ENCODE measurements around the gene TERT.

DNA sequence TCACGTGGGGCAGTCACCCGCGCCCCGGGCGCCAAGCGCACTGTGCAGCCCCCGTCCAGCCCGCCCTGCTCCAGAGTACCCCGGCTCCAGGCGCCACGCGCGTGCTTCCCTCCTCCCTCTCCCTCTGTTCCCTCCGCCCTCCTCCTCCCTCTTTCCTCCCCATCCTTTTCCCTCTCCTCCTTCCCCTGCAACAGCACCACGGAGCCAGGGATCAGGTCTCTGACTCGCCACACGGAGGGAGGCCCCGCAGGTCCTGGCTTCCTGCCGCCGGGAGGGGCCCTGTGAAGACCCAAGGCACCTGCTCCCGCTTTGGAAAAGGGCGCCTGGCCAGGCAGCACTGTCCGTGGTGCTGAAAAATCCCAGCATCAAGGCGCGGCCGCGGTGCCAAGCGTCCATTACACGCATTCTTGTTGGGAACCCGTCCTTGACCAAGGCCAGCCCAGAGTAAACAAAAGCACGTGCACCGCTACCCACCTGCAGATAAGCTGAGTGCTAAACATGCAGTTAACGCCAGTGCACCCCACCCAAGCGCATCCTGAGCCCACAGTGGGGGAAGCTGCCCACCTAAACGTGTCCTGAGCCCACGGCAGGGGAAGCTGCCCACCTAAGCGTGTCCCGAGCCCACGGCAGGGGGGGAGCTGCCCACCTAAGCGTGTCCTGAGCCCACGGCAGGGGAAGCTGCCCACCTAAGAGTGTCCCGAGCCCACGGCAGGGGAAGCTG is 48.0 kb downstream of the TERT start:
- TF ChIP-seq, protein P1, sequence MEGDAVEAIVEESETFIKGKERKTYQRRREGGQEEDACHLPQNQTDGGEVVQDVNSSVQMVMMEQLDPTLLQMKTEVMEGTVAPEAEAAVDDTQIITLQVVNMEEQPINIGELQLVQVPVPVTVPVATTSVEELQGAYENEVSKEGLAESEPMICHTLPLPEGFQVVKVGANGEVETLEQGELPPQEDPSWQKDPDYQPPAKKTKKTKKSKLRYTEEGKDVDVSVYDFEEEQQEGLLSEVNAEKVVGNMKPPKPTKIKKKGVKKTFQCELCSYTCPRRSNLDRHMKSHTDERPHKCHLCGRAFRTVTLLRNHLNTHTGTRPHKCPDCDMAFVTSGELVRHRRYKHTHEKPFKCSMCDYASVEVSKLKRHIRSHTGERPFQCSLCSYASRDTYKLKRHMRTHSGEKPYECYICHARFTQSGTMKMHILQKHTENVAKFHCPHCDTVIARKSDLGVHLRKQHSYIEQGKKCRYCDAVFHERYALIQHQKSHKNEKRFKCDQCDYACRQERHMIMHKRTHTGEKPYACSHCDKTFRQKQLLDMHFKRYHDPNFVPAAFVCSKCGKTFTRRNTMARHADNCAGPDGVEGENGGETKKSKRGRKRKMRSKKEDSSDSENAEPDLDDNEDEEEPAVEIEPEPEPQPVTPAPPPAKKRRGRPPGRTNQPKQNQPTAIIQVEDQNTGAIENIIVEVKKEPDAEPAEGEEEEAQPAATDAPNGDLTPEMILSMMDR (conservative IDR thresholded peaks at IDR 0.05; ENCODE audit: low read depth, low read length) = no peak
- no peak for TF ChIP-seq EZH2 (IDR thresholded peaks at IDR 0.05; ENCODE audit: low read length, unreplicated experiment)

Measured in PC-3 (cell line).